GM12865 (cell line): ENCODE results near the gene PDGFA.
"Not testable (repeated sequence)": the region's sequence is repeated elsewhere in the genome, so short reads cannot be mapped to it uniquely, and the experiment has no call there.

Experiments
- DNase-seq: peaks from one replicate; pipeline ENCODE4 v3.0.0; 2010; ENCODE audit warnings: low read depth
- H3K4me3 ChIP-seq: 2 replicates; pipeline ENCODE4 v1.5.1; 2011; ENCODE audit warnings: mild to moderate bottlenecking, low read depth, low read length, control low read depth
- TF ChIP-seq, protein P1 (sequence below): IDR thresholded peaks from 2 replicates; pipeline ENCODE4 v1.5.1; 2011; ENCODE audit warnings: low read length, control low read depth, low read depth, inconsistent platforms; ENCODE audit not compliant: insufficient read depth; ENCODE audit errors: missing control alignments

PDGFA gene

DNA sequence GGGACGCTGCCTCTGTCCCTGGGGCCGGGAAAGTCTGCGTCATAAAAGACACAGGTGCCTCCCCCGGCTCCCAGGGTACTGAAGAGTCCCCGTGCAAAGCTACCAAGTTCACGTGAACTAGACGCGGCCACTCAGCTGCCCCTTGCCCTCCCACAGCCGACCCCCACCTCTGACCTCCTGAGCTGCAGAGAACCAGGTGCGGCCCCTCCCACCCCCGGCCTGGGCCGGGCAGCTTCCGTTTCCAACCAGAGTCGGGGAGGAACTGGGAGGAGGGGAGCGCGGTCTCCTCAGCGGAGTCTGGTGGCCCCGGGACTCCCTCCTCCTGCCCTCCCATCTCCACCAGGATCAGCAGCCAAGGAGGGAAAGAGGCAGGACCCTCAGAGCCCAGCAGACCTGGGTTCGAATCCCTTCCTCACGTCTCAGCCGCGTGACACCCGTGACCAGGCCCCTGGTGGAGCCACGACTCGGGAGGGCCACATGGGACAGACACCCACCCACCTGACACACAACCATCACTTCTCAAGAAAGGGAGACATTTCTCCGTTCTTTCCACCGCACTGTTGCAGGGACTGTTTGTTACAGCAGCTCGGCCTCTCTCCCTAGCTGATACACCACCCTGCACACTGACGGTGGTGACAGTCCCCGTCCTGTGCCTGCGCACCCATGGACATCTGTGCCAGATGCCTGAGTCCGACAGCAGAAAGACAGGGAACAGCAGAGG lies 37.4 kb upstream of the PDGFA start:
- DNase-seq: no peak
- TF ChIP-seq, protein P1, sequence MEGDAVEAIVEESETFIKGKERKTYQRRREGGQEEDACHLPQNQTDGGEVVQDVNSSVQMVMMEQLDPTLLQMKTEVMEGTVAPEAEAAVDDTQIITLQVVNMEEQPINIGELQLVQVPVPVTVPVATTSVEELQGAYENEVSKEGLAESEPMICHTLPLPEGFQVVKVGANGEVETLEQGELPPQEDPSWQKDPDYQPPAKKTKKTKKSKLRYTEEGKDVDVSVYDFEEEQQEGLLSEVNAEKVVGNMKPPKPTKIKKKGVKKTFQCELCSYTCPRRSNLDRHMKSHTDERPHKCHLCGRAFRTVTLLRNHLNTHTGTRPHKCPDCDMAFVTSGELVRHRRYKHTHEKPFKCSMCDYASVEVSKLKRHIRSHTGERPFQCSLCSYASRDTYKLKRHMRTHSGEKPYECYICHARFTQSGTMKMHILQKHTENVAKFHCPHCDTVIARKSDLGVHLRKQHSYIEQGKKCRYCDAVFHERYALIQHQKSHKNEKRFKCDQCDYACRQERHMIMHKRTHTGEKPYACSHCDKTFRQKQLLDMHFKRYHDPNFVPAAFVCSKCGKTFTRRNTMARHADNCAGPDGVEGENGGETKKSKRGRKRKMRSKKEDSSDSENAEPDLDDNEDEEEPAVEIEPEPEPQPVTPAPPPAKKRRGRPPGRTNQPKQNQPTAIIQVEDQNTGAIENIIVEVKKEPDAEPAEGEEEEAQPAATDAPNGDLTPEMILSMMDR: no peak
- no peak overlapping the region for H3K4me3 ChIP-seq

DNA sequence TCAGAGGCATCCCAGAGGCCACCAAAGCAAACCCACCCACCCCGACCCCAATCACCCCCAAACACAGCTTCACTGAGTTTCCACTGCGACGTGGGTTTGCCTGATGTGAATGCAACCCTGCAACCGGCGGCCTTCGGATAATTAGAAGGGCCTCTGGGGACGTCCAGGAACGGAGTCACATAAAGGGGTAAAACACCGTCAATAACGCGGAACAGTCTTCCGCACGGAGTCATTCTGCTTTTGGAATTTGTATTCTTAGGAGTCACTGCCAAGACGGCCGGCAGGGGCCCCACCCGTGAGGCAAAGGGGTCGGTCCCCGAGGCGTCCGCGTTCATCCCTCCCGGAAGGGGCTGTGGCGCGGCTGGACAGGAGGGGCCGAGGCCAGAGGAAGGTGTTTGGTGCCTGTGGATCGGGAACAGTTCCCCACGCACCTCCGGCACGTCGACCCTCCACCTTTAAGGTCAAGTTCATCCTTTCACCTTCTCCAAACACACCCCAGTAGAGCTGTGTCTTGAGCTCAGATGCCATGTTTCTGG lies 36.7 kb upstream of the PDGFA start:
- no peak overlapping the region for H3K4me3 ChIP-seq
- no peak for DNase-seq

DNA sequence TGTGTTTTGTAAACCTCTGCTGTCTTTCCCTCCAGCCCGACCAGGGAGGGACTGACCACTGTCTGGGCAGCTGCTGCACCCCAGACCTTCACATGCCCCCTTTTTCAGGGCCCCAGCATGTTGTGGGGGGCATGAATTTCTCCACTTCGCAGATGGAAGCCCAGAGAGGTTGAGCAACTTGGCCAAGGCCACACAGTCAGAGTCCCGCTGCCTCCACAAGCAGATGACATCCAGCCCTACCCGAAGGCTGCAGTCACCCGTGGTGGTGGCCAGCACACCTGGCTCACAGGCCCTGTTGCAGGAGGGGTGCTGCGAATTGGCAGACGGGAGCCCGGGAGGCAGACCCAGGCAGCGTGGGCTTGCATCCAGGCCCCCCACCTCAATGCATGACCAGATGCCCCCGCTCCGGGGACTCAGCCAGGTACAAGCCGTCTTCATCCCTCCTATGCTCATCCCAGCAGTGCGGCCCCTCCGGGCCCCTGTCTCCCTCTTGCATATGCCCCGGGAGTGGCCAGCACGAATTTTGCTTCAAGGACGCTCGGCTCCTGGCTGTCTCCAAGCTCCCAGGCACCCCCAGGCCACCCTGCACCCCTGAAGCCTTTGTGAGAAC lies 36.0 kb upstream of the PDGFA start:
- no peak overlapping the region for H3K4me3 ChIP-seq
- TF ChIP-seq, protein P1: no peak
- no peak for DNase-seq

More for the DNA sequence above, 36.7 kb upstream of the PDGFA start:
- TF ChIP-seq, protein P1: no peak

DNA sequence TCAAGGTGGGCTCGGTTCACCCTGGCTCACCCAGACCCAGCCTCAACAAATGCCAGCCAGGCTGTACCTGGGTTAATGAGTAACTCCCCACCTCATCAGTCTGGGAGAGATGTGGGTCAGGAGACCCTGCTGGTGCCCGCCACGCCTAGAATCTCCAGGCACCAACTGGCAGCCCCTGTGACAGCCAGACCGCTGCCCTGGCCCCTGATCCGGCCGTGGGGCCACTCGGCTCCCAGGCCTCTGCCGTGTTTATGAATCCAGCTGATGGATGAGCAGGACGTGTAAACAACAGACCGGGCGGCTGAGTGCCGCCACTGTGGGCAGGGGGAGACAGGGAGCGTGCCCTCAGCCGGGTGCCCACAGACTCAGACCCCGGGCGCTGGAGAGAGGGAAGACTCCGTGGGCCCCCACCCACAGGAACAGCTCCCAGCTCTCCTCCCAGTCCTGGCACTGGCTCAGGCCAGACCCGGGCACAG lies 34.0 kb upstream of the PDGFA start:
- no peak overlapping the region for H3K4me3 ChIP-seq
- DNase-seq: no peak
- TF ChIP-seq, protein P1: no peak

DNA sequence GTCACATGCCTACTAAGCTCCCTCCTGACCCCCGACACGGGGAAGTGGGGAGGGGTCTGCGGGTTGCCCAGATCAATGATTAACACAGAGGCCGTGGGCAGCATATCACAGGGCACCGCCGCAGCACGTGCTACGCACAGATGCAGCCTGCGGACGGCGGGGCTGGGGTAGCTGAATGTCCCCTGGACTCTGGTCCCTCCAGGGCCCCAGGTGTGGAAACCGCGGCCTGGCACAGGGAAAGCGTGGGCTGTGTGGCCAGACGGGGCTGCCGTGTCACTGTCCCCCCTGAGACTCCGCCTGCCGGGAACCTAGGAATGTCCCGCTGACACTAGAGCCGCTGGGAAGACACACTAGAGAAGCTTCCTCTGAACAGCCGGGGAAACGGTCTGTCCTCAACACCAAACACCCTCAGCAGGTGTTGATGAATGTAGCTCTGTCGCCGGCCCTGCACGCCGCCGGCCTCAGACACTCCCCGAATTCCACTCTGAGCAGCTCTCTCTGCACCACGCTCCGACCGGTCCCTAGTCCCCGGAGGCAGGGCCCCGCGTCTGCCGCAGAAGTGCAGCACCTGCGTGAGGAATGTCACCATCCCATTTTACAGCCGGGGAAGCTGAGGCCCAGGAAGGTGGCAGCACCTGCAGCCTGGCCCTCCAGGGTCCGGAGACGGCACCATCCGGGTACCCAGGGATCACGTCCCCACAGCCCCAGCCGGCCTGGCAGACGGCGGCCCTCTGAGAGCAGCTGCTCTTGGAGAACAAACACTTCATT lies 33.4 kb upstream of the PDGFA start:
- no peak for DNase-seq
- H3K4me3 ChIP-seq: no peak overlapping the region
- TF ChIP-seq, protein P1: no peak

DNA sequence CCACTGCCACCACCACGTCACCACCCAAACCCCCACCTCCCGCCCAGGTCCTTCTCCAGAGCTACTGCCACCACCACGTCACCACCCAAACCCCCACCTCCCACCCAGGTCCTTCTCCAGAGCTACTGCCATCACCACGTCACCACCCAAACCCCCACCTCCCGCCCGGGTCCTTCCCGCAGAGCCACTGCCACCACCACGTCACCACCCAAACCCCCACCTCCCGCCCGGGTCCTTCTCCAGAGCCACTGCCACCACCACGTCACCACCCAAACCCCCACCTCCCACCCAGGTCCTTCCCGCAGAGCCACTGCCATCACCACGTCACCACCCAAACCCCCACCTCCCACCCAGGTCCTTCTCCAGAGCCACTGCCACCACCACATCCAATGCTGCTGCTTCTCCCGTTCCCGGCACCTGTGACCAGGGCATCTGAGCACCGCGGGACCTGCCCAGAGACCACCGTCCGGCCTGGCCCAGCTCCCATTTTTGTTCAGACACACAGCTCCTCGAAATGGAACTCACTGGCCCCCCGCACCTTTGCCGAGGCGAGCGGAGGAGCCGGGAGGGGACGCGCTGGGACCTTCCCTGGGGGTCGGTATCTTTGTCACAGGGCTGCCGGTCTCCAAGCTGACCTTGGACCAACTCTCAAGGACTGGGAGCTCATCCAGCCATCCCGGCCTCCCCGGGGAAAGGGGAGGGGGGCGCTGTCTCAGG lies 32.7 kb upstream of the PDGFA start:
- DNase-seq, H3K4me3 ChIP-seq: not testable (repeated sequence)

DNA sequence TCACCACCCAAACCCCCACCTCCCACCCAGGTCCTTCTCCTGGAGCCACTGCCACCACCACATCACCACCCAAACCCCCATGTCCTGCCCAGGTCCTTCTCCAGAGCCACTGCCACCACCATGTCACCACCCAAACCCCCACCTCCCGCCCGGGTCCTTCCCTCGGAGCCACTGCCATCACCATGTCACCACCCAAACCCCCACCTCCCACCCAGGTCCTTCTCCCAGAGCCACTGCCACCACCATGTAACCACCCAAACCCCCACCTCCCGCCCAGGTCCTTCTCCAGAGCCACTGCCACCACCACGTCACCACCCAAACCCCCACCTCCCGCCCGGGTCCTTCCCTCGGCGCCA lies 31.9 kb upstream of the PDGFA start:
- not testable (repeated sequence) for H3K4me3 ChIP-seq, DNase-seq
